C4-2B (cell line): ENCODE results near the gene CTSW.

ENCODE experiments used
- CTCF ChIP-seq: fragments of 450-650 bp; conservative IDR thresholded peaks from 2 replicates; pipeline ENCODE4 v1.5.1; 2017; ENCODE audit warnings: mild to moderate bottlenecking
- ZFX ChIP-seq: fragments of 450-650 bp; IDR thresholded peaks from 2 replicates; pipeline ENCODE4 v1.6.1; 2017

GRCh38 chr11:65931773-65932557, 52.3 kb downstream of the CTSW start:
- TF ChIP-seq CTCF (no peak), ZFX (no peak)
